NCI-H1436 treated with DMSO at 0.1 percent for 48 hours (cell line): ENCODE measurements around the gene SLC30A2.
A peak's percentile ranks its signal among the peaks of the same experiment; 100 is the strongest.

Experiments
- DNase-seq: peaks from one replicate; lab custom pipeline; 2025; lab: John Stamatoyannopoulos, UW

Gene SLC30A2

DNA sequence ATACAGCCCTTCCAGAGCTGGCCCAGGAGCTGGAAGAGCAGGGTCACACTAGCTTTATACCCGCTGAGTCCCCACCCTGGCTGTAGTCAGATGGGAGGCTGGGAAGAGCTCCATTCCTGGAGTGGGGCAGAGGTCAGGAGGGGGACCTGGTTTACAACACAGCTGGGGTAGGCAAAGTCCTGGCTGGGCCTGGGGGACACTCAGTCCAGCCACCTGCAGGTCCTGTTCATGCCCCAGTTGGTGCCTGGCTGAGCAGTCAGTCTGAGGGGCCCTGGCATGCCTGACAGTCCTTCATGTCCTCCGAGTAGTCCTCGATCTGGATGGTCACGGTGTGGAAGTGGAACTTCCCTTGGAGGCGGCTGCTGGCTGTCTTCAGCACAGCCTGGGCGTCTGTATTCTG lies 7.0 kb downstream of the SLC30A2 start:
- DNase-seq = no peak

DNA sequence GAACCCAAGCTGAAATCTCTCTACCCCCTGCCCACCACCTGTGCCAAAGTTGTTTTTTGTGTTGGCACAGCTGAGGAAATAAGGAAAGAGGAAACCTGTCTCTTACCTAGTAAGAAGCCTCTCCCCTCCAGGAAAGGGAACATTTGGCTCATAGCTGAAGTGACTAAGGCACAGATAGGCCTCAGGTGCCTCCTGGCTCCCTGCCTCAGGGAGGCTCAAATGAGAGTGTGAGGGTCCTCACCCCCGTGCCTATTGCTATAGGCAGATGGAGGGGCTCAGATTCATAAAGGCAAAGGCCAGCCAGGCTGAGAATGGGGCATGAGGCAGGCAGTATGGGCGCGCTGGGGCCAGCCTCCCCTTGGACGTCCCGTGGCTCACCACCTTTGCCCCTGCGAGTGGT lies 7.4 kb downstream of the SLC30A2 start:
- DNase-seq = no peak

DNA sequence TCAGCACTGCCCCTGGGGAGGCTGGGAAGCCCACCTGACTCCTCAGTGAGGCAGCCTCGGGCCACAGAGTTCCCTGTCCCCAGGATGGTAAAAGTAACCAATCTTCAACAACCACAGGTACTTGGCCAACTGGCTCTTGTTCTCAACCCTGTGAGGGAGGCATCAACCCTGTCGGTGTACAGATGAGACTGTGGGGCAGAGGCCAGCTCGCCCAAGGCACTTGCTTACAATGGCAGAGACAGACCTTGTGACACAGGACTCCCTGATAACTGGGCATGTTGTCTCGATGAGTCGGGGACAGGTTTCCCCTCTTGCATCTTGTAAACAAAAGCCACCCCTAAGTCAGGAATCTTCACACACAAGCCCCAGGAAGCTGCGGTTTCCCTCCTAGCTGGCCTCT lies 8.0 kb downstream of the SLC30A2 start:
- DNase-seq = no peak

DNA sequence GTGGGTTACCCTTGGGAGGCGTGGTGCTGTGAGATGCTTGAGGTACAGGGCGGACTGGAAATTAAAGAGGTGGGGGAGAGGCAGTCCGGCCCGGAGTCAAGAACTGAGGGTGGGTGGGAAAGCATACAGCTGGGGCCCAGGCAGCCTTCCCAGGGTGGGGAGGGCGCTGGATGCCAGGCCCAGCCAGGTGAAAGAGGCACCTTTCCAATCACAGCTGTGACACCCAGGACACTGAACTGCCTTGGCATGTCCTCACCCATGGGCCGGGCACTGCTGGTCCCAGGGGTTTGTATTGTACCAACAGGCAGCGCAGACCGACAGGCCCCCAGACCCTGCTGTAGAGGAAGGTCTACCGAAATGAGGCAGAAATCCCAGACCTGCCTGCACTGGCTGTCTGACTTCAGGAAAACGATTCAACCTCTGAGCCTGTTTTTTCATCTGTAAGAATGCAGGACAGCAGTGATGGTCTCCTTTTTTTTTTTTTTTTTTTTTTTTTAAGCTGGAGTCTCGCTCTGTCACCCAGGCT lies 9.1 kb downstream of the SLC30A2 start:
- no peak for DNase-seq

DNA sequence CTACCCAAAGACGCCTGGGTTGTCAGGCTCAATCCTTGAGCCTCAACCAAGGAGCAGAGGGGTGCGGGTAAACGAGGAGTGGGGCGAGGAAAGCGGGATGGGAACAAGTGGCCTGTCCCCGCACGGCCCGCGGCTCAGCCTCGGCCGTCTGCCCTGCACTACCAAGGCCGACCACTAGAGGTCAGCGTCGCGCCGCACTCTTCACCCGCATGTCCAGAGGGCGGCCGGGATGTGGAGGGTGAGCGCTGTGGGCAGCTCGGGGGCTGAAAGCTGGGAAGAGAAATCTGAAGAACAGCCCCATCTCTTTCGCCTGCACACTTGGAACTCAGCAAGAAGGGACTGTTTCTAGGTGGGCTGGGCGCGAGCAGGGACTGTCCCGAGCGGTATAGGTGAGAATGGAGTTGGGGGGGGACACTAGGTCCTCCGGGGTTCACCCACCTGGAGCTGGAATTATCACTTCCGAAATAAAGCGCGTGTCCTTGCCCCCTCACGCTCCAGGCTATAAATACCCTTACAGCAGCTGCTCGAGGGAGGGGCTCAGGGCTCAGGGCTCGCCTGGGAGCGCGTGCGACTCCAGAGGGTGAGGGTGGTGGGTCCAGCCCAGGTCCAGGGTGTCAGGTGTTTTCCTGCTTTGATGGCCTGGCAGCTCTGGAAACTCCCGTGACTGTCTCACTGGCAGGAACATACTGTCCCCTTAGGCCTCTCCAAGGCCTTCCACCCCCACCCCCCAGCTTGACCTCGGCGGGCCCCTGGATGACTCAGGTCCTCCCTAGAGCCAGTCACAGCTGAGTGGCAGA lies 9.8 kb downstream of the SLC30A2 start:
- no peak for DNase-seq

DNA sequence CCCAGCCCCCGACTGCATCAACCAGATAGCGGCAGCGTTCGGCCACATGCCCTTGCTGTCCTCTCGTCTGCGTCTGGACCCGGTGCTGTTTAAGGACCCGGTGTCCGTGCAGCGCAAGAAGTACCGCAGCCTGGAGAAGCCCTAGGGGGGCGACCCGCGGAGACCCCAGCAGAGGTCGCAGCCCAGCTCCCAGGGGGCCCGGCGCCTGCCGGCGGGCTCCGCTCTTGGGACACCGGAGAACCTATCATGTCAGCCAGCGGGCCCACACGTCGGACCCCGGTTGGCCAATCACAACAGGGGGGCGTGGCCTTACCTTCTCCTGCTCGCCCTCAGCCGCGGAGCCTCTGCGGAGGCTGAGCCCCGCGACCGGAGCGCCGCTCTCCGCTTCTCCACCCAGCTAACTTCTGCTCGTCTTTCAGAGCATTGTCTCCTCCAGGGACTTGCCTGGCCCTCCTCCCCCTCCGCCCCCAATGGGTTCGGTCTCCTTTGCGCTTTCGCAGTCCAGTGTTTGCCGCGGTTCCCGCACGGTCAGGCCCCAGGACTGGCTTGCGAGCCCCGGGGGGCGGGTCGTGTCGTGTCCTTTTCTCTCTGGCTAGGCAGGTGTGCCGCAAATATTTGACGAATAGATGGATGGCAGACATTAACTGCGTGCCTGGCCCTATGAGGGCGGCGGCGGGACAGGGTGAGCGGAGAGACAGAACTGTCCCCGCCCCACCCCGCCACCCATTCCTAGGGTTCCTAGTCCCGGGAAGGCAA lies 10.5 kb downstream of the SLC30A2 start:
- peak; percentile 85 for DNase-seq

DNA sequence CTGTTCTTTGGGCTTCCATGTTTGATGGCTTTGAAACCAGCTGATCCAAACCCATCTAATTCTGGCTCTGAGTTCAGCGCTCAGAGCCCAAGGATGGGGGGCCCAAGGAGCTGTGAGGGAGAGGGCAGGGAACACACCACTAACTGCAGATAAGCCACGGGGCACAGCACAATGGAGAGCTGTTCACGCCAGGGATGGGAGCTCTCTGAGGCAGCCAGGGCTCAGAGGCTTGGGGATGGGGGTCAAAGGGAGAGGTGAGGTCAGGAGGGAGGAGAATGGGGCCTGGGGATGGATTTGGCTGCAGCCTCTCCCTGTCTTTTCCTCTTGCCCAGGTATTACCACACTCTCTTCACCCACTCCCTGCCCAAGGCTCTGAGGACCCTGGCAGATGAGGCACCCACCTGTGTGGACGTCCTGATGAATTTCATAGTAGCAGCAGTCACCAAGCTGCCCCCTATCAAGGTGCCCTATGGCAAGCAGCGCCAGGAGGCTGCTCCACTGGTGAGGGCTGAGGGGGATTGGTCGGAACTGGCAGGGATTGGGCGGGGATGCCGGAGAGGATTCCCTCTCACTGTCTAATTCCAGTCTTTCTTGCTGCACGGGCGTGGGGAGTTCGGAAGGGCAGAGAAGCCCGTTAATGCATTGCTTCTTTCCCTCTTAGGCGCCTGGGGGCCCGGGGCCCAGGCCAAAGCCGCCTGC lies 11.3 kb downstream of the SLC30A2 start:
- DNase-seq = no peak

DNA sequence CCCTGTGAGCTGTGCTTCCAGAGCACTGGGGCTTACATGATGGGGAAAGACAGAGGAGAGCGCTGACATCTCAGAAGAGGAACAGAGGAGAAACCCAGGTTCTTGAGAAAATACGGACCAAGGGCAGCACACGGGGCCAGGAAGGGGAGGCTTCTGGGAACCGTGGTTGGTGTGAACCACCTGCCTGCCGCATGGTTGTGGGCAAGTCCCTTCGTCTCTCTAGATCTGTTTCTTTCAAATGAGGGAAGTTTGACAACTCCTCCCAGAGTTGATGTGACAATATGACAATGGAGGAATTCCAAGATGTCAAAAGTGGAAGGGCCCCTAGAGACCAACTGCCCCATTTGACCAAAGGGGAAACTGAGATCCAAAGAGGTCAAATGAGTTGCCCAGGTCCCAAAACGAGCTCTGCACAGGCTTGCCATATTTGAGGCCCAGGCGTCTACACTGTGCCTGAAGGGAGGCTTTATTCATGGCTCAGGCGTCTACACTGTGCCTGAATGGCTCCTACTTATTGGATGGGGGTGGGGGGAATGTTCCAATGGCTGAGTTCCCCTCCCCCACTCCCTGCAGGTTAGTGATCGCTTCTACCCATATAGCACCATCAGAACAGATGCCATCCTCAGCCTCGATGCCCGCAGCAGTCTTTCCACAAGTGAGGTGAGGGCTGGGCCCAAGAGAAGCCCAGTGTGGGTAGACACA lies 13.1 kb downstream of the SLC30A2 start:
- no peak for DNase-seq

DNA sequence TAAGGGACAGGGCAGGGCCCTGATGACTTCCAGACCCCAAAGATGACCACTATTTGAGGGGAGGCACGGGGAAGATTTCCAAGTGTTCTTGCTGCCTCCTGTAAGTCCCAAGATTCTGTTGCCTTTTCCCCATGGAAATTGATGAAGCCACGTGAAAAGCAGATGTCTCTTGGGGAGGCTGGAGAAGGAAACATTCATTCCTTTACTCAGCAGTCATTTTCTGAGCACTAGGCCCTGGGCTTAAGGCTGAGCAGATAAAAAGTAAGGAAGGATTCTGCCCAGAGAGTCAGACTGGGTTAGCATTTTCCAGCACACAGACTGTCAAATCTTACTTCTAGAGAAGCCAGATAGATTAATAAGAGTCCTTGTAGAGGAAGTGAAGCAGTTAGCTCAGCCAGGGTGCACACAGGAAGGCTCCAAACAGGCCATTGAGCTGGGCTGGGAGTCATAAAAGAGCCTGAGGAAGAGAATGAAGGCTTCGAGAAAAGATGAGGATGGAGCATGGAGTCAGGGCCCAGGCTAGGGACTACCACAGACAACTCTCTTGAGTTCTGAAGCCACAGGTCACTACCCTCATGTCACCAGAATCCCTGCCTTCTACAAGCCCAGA lies 14.2 kb downstream of the SLC30A2 start:
- no peak for DNase-seq

DNA sequence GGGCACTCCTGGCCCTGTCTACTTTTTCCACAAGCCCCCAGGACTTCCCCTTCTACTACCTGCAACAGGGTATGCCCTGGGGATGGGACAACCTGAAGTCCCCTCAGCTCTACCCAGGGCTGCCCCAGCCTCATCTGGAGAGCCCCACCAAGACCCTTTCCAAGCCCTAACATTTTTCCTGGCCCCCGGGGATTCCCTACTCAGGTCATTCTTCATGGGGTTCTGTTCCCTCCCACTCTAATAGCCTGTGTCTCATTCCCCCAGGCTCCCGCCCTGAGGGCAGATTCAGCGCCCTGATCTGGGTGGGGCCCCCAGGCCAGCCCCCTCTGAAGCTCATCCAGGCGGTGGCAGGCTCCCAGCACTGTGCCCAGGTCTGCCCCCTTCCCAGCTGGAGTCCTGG lies 14.7 kb downstream of the SLC30A2 start:
- DNase-seq = no peak

DNA sequence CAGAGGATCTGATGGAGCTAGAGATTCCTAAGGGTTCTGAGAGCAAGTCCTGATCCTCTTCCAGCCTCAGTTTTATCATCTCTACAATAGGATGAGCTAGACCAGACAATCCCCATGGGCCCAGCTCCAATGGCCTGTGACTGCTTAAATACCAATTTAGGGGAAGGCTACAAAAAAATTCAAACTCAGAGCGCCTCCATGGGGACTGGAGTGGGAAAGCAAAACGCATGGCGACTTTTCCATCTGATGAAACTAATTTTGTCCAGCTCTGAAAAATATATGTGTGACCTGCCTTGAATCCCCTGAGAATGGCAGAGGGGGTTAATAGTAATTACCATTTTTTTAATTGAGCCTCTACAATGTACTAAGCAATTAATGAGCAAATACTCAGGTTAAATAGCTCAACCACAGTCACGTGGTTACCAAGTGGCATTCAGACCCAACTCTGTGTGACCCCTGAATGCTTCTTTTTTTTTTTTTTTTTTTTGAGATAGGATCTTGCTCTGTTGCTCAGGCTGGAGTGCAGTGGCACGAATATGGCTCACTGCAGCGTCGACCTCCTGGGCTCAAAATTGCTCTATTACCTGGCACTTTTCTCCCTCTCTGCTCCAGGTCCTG lies 15.9 kb downstream of the SLC30A2 start:
- DNase-seq = no peak

DNA sequence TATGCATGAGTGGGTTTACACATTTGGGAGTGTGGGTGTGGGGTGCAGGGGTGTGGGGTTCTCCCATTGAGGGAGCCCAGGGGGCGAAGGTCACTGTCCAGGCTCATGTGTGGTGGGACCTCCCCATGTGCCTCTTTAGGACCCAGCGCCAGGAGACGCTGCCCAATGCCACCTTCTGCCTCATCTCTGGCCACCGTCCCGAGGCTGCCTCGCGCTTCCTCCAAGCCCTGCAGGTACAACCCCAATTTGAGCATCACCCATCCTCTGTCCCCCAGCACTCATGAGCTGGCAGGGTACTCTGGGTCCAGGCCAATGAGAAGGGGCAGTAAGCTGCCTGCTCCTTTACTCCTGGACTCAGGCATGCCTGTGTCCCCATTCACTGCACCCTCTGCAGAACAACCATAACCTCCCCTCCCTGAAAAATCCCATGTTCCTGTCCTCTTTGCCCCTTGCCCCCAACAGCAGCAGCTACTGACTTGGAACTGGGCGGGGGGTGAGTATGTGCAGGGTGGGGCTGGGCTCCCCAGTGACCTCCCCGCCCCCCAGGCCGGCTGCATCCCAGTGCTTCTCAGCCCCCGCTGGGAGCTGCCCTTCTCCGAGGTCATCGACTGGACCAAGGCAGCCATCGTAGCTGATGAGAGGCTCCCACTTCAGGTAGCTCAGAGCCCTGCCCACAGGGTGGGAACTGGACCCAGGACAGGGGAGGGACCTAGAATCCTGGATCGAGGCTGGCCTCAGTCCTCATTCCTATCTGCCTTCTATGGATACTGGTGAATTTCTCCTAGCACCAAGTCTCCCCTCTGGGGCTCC lies 16.7 kb downstream of the SLC30A2 start:
- DNase-seq = no peak

DNA sequence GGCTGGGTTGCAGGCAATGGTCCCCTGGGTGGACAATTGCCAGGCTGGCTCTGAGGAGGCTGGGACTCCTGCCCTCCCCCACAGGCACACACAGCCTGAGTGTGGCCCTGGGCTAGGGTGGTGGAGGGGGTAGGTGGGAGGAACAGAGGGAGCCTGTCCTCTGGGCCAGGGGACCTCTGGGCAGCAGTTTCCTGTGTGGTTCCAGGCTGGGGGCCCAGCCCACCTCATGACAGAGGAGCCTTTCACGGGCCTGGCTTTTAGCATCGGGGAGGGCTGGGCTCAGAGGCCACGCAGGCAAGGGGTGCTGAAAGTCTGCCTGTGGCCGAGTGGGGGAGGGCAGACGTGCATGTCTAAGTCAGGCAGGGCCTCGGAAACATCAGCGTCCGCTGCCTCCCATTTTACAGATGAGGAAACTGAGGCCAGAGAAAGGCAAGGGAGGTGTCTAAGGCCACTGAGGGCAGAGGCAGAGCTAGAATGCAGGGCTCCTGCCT lies 17.4 kb downstream of the SLC30A2 start:
- DNase-seq = no peak

DNA sequence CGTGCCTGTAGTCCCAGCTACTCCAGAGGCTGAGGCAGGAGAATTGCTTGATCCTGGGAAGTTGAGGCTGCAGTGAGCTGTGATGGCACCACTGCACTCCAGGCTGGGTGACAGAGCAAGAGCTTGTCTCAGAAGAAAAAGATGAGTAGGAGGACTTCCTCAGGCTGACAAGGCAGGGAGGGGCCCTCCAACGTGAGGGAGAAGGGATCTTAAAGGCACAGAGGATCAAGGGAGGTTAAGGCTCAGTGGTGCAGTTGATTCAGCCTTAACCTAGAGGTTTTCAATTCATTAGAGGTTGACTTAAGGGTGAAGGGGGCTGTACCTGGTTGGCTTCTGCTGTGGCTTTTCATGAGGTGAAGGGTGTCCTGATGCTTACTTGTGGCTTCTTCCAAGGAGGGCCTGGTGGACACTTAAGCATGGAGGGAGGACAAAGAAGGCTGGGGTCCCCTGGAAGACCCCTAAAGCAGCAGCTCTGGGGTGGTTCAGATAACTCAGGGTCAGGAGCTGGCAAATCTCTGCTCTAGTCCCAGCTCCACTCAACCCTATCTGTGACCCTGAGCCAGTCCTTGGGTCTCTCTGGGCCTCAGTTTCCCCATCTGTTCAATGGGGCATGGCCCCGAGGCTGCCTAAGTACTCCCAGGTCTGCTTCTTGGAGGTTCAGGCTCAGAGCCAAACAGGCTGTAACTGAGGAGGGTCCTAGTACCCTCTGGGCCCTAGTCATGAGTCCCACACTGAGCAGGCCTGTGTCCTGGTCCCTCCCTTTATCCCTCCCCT lies 18.0 kb downstream of the SLC30A2 start:
- DNase-seq = no peak

DNA sequence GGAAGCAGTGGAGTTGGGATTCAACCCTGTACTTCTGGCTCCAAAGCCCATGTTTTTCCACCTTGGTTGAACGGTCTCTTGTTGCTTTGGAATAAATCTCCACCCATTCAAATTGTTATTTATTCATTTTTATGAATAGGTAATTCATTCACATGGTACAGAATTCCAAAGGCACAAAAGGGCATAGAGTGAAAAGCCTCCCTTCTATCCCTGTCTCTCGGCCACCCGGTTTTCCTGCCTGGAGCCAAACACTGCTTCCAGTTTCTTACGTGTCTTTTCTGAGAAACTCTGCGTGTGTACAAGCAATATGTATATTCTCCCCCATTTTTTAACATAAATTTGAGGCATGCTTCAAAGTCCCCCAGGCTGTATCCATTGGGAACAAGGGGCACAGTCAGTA lies 20.4 kb downstream of the SLC30A2 start:
- no peak for DNase-seq

DNA sequence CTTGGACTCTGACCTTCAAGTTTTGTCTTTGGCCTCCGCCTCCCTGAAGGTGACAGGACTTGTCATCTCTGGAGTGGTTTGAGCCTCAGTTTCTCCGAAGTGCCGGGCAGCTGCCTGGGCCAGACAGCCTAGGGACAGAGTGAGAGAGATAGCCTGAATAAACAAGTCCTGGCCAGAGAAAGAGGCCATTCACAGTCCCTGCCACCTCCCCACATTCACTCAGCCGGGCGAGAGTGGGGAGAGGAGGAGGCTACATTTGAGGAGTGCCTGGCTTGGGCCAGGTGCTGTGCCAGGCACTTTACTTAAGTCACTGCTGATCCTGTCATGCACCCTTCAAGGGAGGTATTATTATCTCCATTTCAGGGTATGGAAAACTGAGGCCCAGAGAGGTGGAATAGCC lies 20.9 kb downstream of the SLC30A2 start:
- no peak for DNase-seq

DNA sequence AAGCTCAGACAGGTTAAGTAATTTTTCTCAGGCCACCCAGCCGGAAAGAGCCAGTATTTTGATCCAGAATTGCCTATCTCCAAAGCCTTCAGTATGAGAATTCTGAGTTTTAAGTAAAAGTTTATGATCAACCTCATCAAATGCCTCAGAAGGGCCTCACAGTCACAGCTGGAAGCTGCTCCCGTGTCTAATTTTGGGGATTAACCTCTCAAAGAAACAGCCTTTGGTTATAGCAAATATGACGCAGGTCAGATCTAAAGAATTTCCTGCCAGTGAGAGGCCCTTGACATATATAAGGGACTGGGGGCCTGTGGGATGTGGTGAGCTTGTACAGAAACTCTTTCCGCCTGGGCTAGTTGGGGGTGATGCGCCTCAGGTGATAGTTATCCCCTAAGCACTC lies 22.1 kb downstream of the SLC30A2 start:
- DNase-seq = no peak

DNA sequence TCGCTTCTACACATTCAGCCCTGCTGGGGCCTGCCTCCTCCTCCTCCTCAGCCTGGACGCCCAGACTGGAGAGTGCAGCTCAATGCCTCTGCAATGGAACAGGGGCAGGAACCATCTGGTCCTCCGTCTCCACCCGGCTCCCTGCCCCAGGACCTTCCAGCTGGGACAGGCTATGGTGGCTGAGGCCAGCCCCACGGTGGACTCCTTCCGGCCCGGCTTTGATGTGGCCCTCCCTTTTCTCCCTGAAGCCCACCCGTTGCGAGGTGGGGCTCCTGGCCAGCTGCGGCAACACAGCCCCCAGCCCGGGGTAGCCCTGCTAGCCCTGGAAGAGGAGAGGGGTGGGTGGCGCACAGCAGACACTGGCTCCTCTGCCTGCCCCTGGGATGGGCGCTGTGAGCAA lies 22.9 kb downstream of the SLC30A2 start:
- DNase-seq = no peak

DNA sequence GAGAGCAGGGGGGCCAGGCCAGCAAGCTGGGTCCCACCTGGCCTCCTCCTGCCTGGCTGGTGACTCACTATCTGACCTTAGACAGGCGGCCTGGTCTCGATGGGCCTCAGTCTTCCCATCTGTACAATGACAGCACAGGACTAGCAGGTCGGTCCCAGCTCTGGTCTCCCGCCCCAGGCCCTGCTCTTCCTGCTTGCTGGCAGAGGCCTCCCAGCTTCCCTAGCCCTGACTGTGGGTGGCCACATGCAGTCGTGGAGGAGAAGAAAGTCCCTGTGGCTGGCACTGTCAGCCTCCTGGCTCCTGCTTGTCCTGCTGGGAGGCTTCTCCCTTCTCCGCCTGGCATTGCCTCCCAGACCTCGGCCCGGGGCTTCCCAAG lies 23.5 kb downstream of the SLC30A2 start:
- no peak for DNase-seq
